Keratinocyte (primary cell): ENCODE measurements around the gene KBTBD7. TPM values are rescaled to one million over a fixed set of nuclear protein-coding genes. Genes with fewer than 3 reads are reported as not detected.

ENCODE experiments used
- DNase-seq: peaks from one replicate; pipeline ENCODE4 v3.0.0-alpha.2; 2011; ENCODE audit warnings: low read depth, missing footprints, low spot score
- FAIRE-seq: peaks from 2 replicates; lab custom pipeline; 2011; peaks lifted over from hg19 to GRCh38; lab: Jason Lieb, UNC
- H2AFZ ChIP-seq: 2 replicates; pipeline ENCODE4 v1.6.0; 2012; ENCODE audit warnings: low read length, control low read depth, inconsistent platforms; ENCODE audit not compliant: control insufficient read depth
- H3K27ac ChIP-seq: 2 replicates; pipeline ENCODE4 v1.5.1; 2011; ENCODE audit warnings: low read length; ENCODE audit not compliant: control insufficient read depth, insufficient read depth
- H3K27me3 ChIP-seq: 3 replicates; pipeline ENCODE4 v1.6.0; 2011; ENCODE audit warnings: low read length; ENCODE audit not compliant: control insufficient read depth, insufficient read depth; ENCODE audit errors: extremely low read depth
- H3K36me3 ChIP-seq, 2 experiments: 2 replicates in 1 of 2; 3 replicates in 1 of 2; pipeline ENCODE4 v1.5.1; 2011; ENCODE audit warnings: low read length in 2 of 2, mild to moderate bottlenecking in 1 of 2; ENCODE audit not compliant: control insufficient read depth in 2 of 2, insufficient read depth in 2 of 2; ENCODE audit errors: extremely low read depth in 1 of 2
- H3K4me1 ChIP-seq: 3 replicates; pipeline ENCODE4 v1.5.1; 2011; ENCODE audit warnings: low read length; ENCODE audit not compliant: control insufficient read depth, insufficient read depth; ENCODE audit errors: extremely low read depth
- H3K4me2 ChIP-seq: 3 replicates; pipeline ENCODE4 v1.6.0; 2011; ENCODE audit warnings: low read depth, low read length; ENCODE audit not compliant: control insufficient read depth, insufficient read depth; ENCODE audit errors: extremely low read depth
- H3K4me3 ChIP-seq, 3 experiments: fragments of 200-600 bp in 1 of 3; sonication (generic) in 1 of 3; 2 replicates in 2 of 3; 3 replicates in 1 of 3; pipeline ENCODE4 v1.5.1; 2011 to 2016; ENCODE audit warnings: low read length in 3 of 3, mild to moderate bottlenecking in 3 of 3, control low read depth in 2 of 3, inconsistent platforms in 1 of 3, low read depth in 1 of 3, mixed read lengths in 1 of 3, mixed run types in 1 of 3, moderate library complexity in 1 of 3; ENCODE audit not compliant: control insufficient read depth in 2 of 3, insufficient read depth in 2 of 3; ENCODE audit errors: extremely low read depth in 1 of 3
- H3K79me2 ChIP-seq: 2 replicates; pipeline ENCODE4 v1.6.0; 2012; ENCODE audit warnings: low read length; ENCODE audit not compliant: control insufficient read depth, insufficient read depth
- H3K9ac ChIP-seq: 3 replicates; pipeline ENCODE4 v1.6.0; 2011; ENCODE audit warnings: low read length; ENCODE audit not compliant: control insufficient read depth, insufficient read depth; ENCODE audit errors: extremely low read depth
- H3K9me1 ChIP-seq: 3 replicates; pipeline ENCODE4 v1.6.0; 2011; ENCODE audit warnings: low read length; ENCODE audit not compliant: control insufficient read depth, insufficient read depth; ENCODE audit errors: extremely low read depth
- H3K9me3 ChIP-seq: 2 replicates; pipeline ENCODE4 v1.5.1; 2012; ENCODE audit warnings: low read depth, low read length; ENCODE audit not compliant: control insufficient read depth
- H4K20me1 ChIP-seq: 3 replicates; pipeline ENCODE4 v1.6.0; 2011; ENCODE audit warnings: low read length; ENCODE audit not compliant: control insufficient read depth, insufficient read depth; ENCODE audit errors: extremely low read depth
- CTCF ChIP-seq, 3 experiments: IDR thresholded peaks in 1 of 3; conservative IDR thresholded peaks in 1 of 3; optimal IDR thresholded peaks in 1 of 3; 2 replicates in 2 of 3; 3 replicates in 1 of 3; pipeline versions ENCODE3 to v1.5.1; 2011; ENCODE audit warnings: low read length in 3 of 3, mild to moderate bottlenecking in 3 of 3, moderate library complexity in 2 of 3, control low read depth in 1 of 3, inconsistent platforms in 1 of 3; ENCODE audit not compliant: insufficient read depth in 2 of 3; ENCODE audit errors: extremely low read depth in 1 of 3
- EZH2 ChIP-seq: IDR thresholded peaks from one replicate; pipeline ENCODE4 v1.6.1; 2012; ENCODE audit warnings: inconsistent platforms, mild to moderate bottlenecking, low read length, moderate library complexity
- dilution Hi-C: fragments of 300-500 bp; cut with MboI; formaldehyde crosslinking; loops from one replicate; pipeline ENCODE4 v1.7.0; 2020; ENCODE audit warnings: low sequenced_read_pairs; ENCODE audit not compliant: extremely low pct_ligation_motif_present
- polyA plus RNA-seq, 5 experiments: library from polyadenylated mRNA; depleted of rRNA in 3 of 5; stranded (reverse) in 3 of 5; stranded (forward) in 1 of 5; unstranded in 1 of 5; fragments of >200 nt; gene quantifications; 1 replicate in 1 of 5; 2 replicates in 3 of 5; 3 replicates in 1 of 5; pipeline versions ENCODE4 v1.2.1 to v1.2.3, GENCODE V29; 2011 to 2012; ENCODE audit warnings: missing spikeins in 2 of 5, low read depth in 1 of 5, low replicate concordance in 1 of 5

Gene KBTBD7
- polyA plus RNA-seq, 1 donor (not counting 4 experiments of a cell fraction or from before 2014, with no cell fraction given) = 2.8 TPM

- Histone ChIP-seq H3K79me2 (no peaks in the 10 kb centered on the region), H3K36me3 (no peaks in the 10 kb centered on the region), H3K9ac (no peak overlapping the region), H3K4me1 (no peaks in the 10 kb centered on the region), H3K4me2 (no peak overlapping the region), H3K9me3 (peaks cover 3% of the 10 kb centered on the region), H3K27ac (no peak overlapping the region), H2AFZ (no peak overlapping the region), H3K27me3 (no peaks in the 10 kb centered on the region), H3K4me3 (no peak overlapping the region), H4K20me1 (no peaks in the 10 kb centered on the region), H3K9me1 (no peaks in the 10 kb centered on the region)
- DNase-seq (no peak), FAIRE-seq (no peak)
- TF ChIP-seq EZH2 = no peak
- dilution Hi-C loops = no loop called here
These were observed 37.7 kb downstream of the KBTBD7 start for GRCh38 chr13:41156620-41157019.

- no peak overlapping the region for H3K27ac ChIP-seq
- peaks cover 0 to 6% of the 10 kb centered on the region in 2 experiments for H3K36me3 ChIP-seq
- no peak overlapping the region for H2AFZ ChIP-seq
- no peaks in the 10 kb centered on the region for H3K79me2 ChIP-seq
- no peak overlapping the region for H3K4me3 ChIP-seq
- DNase-seq (no peak), FAIRE-seq (no peak)
- H3K4me1 ChIP-seq = peaks cover 2% of the 10 kb centered on the region
- no peaks in the 10 kb centered on the region for H3K9me1 ChIP-seq
- dilution Hi-C loops = no loop called here
- H3K27me3 ChIP-seq = no peaks in the 10 kb centered on the region
- H3K4me2 ChIP-seq = no peak overlapping the region
- no peak overlapping the region for H3K9ac ChIP-seq
- peaks cover 17% of the 10 kb centered on the region for H3K9me3 ChIP-seq
- no peaks in the 10 kb centered on the region for H4K20me1 ChIP-seq
- no peak for TF ChIP-seq CTCF (optimal IDR thresholded peaks at IDR 0.05 in 1 of 3, IDR thresholded peaks at IDR 0.05 in 1 of 3, conservative IDR thresholded peaks at IDR 0.05 in 1 of 3; ENCODE audit: extremely low read depth in 1 of 3, insufficient read depth in 2 of 3, low read length in 3 of 3)
- TF ChIP-seq EZH2 = no peak
These were observed 40.3 kb downstream of the KBTBD7 start for GRCh38 chr13:41154042-41154441.

GRCh38 chr13:41152005-41152404 is 42.4 kb downstream of the KBTBD7 start:
- no peak overlapping the region for H3K9ac ChIP-seq
- FAIRE-seq = no peak
- H3K36me3 ChIP-seq = peaks cover 0 to 6% of the 10 kb centered on the region in 2 experiments
- no peak for TF ChIP-seq CTCF (optimal IDR thresholded peaks at IDR 0.05 in 1 of 3, IDR thresholded peaks at IDR 0.05 in 1 of 3, conservative IDR thresholded peaks at IDR 0.05 in 1 of 3; ENCODE audit: extremely low read depth in 1 of 3, insufficient read depth in 2 of 3, low read length in 3 of 3)
- no peak for TF ChIP-seq EZH2
- H2AFZ ChIP-seq = no peak overlapping the region
- H3K9me1 ChIP-seq = no peaks in the 10 kb centered on the region
- no peak for DNase-seq
- H3K27me3 ChIP-seq = no peaks in the 10 kb centered on the region
- H3K27ac ChIP-seq = no peak overlapping the region
- peaks cover 25% of the 10 kb centered on the region for H3K9me3 ChIP-seq
- H3K4me2 ChIP-seq = no peak overlapping the region
- no peaks in the 10 kb centered on the region for H4K20me1 ChIP-seq
- dilution Hi-C loops = no loop called here
- H3K79me2 ChIP-seq = no peaks in the 10 kb centered on the region
- peaks cover 2% of the 10 kb centered on the region for H3K4me1 ChIP-seq
- H3K4me3 ChIP-seq = no peak overlapping the region
